Activated CD4-positive, alpha-beta memory T cell treated with anti-CD3 and anti-CD28 coated beads for 36 hours (primary cell): ENCODE measurements around the gene CELF5. TPM values are rescaled to one million over a fixed set of nuclear protein-coding genes. Genes with fewer than 3 reads are reported as not detected.

Experiments
- CTCF ChIA-PET: fragments of 350-600 bp; sonication (Branson Sonifier 250); formaldehyde crosslinking; loops from one replicate; lab custom pipeline; 2021; ENCODE audit warnings: antibody characterized with exemption, inconsistent platforms; lab: Charles Lee
- POLR2A ChIA-PET: fragments of 350-600 bp; sonication (Branson Sonifier 250); formaldehyde crosslinking; loops from one replicate; lab custom pipeline; 2021; ENCODE audit warnings: antibody characterized with exemption; lab: Charles Lee
- DNase-seq: peaks from one replicate; pipeline ENCODE4 v3.0.0-alpha.2; 2020
- H3K27ac Mint-ChIP-seq: one replicate; pipeline ENCODE4 v1.8.0; 2021; ENCODE audit warnings: mixed read lengths
- H3K27me3 Mint-ChIP-seq: one replicate; pipeline ENCODE4 v1.8.0; 2021; ENCODE audit warnings: mixed read lengths
- H3K36me3 Mint-ChIP-seq: one replicate; pipeline ENCODE4 v1.8.0; 2021; ENCODE audit warnings: mixed read lengths
- H3K4me1 Mint-ChIP-seq: one replicate; pipeline ENCODE4 v1.8.0; 2021; ENCODE audit warnings: low read depth, mixed read lengths
- H3K4me3 Mint-ChIP-seq: one replicate; pipeline ENCODE4 v1.8.0; 2021; ENCODE audit warnings: mild to moderate bottlenecking, mixed read lengths
- H3K9me3 Mint-ChIP-seq: one replicate; pipeline ENCODE4 v1.8.0; 2021; ENCODE audit warnings: mixed read lengths
- intact Hi-C: fragments of 100-400 bp; cut with micrococcal nuclease; formaldehyde crosslinking; loops from one replicate; pipeline ENCODE4 v1.15.1; 2023
- total RNA-seq, 2 experiments: library from RNA; stranded (reverse); gene quantifications; one replicate each; pipeline ENCODE4 v1.2.3, GENCODE V29; 2021

Gene CELF5
- total RNA-seq, 2 experiments from 2014 or later: 0.14 TPM; not detected in 1

- ChIA-PET CTCF (interaction anchor here (1.0 to 1.5 kb wide), 2 partner anchors 11 to 14 kb away, joined by 4 read pairs; no protein-coding TSS in a partner anchor), POLR2A (no interaction called here)
- no peak overlapping the region for H3K4me3 Mint-ChIP-seq
- intact Hi-C loops: no loop called here
- no peaks in the 10 kb centered on the region for H3K4me1 Mint-ChIP-seq
- H3K36me3 Mint-ChIP-seq: no peaks in the 10 kb centered on the region
- DNase-seq: no peak
- H3K9me3 Mint-ChIP-seq: no peaks in the 10 kb centered on the region
- peaks cover 16% of the 10 kb centered on the region for H3K27me3 Mint-ChIP-seq
- H3K27ac Mint-ChIP-seq: no peak overlapping the region
These were observed 11.8 kb downstream of the CELF5 start for GRCh38 chr19:3236272-3236671.

GRCh38 chr19:3238066-3238561 is 13.7 kb downstream of the CELF5 start:
- Mint-ChIP-seq H3K36me3 (no peaks in the 10 kb centered on the region), H3K9me3 (no peaks in the 10 kb centered on the region), H3K27me3 (peaks cover 15% of the 10 kb centered on the region), H3K4me1 (no peaks in the 10 kb centered on the region), H3K4me3 (no peak overlapping the region), H3K27ac (no peak overlapping the region)
- POLR2A ChIA-PET: no interaction called here
- DNase-seq: no peak
- intact Hi-C loops: no loop called here
- CTCF ChIA-PET: no interaction called here

DNA sequence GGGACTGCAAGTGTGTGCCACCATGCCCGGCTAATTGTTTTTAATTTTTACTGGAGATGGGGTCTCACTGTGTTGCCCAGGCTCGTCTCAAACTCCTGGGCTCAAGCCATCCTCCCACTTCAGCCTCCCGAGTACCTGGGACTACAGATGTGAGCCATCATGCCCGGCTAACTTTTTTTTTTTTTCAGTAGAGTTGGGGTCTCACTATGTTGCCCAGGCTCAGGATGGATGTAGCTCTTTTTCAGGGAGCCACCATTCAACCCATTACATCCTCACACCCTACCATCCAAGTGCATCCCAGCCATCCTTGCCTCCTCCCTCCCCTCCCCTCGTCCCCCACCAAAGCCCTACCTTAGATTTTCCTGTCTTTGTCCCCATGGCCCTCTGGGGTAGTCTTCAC is 14.9 kb downstream of the CELF5 start:
- no peak overlapping the region for H3K4me3 Mint-ChIP-seq
- H3K36me3 Mint-ChIP-seq: no peaks in the 10 kb centered on the region
- DNase-seq: no peak
- intact Hi-C loops: no loop called here
- peaks cover 7% of the 10 kb centered on the region for H3K27me3 Mint-ChIP-seq
- H3K9me3 Mint-ChIP-seq: no peaks in the 10 kb centered on the region
- no peak overlapping the region for H3K27ac Mint-ChIP-seq
- CTCF ChIA-PET: no interaction called here
- POLR2A ChIA-PET: no interaction called here
- no peaks in the 10 kb centered on the region for H3K4me1 Mint-ChIP-seq

DNA sequence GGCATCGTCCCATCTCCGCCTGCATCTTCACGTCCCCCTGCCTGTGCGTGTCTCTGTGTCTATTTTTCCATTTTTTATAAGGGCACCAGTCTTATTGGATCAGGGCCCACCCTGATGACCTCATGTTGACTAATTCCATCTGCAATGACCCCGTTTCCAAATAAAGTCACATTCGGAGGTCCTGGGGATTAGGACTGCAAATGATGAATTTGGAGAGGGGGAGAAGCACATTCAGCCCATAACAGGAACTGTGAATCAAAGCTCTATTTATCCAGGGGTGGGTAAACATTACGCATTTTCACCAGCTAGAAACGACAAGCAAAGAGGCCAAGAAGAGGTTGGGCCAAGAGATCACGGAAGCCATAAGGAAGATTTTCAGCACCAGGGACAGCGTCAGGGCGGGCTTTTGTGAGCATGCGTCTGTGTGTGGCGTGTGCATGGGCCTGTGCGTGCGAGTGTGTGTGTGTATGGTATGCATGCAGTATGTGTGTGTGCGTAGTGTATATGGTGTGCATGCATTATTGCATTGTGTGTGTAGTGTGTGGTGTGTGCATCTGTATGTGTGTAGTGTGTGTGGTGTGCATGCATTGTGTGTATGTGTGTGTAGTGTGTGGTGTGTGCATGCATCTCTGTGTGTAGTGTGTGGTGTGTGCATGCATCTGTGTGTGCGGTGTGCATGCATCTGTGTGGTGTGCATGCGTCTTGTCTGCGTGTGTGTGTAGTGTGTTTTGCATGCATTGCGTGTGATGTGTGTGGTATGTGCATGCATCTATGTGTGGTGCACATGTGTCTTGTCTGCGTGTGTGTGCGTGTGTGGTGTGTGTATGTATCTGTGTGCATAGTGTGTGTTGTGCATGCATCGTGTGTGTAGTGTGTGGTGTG is 19.6 kb downstream of the CELF5 start:
- ChIA-PET CTCF (no interaction called here), POLR2A (no interaction called here)
- Mint-ChIP-seq H3K36me3 (no peaks in the 10 kb centered on the region), H3K27me3 (no peaks in the 10 kb centered on the region), H3K9me3 (no peaks in the 10 kb centered on the region), H3K4me3 (no peak overlapping the region), H3K4me1 (no peaks in the 10 kb centered on the region), H3K27ac (no peak overlapping the region)
- DNase-seq: peak; percentile 64
- intact Hi-C loops: no loop called here

GRCh38 chr19:3245050-3245449 is 20.6 kb downstream of the CELF5 start:
- Mint-ChIP-seq H3K27me3 (no peaks in the 10 kb centered on the region), H3K4me3 (no peak overlapping the region), H3K36me3 (no peaks in the 10 kb centered on the region), H3K9me3 (no peaks in the 10 kb centered on the region), H3K27ac (no peak overlapping the region), H3K4me1 (no peaks in the 10 kb centered on the region)
- ChIA-PET POLR2A (no interaction called here), CTCF (no interaction called here)
- intact Hi-C loops: no loop called here
- no peak for DNase-seq

DNA sequence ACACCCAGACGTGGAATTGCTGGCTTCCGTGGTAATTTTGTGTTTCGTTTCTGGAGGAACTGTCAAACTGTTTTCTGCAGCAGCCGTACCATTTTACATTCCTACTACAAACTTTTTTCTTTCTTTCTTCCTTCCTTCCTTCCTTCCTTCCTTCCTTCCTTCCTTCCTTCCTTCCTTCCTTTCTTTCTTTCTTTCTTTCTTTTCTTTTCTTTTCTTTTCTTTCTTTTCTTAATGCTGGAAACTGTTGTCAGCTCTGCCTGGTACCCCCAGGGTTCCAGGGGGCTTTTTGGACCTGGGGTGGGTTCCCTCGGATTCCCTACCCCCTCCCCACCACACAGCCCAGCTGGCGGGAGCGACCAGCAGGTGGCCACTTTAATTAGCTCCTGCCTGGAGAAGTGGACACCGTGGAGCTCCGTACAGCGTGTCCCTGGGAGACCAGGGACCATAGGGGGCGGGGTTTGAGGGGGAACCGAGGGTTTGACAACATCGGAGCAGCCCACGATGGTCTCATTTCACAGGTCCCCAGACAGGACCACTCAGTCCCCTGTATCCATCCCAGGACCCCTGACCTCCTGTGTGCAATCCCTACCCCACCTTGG is 24.4 kb downstream of the CELF5 start:
- H3K9me3 Mint-ChIP-seq: peaks cover 4% of the 10 kb centered on the region
- intact Hi-C loops: no loop called here
- no peak for DNase-seq
- POLR2A ChIA-PET: no interaction called here
- CTCF ChIA-PET: interaction anchor here (2.8 kb wide), 1 partner anchor 24 kb away, joined by 10 read pairs; the partner anchor contains the start of gene CELF5
- H3K36me3 Mint-ChIP-seq: no peaks in the 10 kb centered on the region
- no peak overlapping the region for H3K4me3 Mint-ChIP-seq
- H3K4me1 Mint-ChIP-seq: no peaks in the 10 kb centered on the region
- peaks cover 9% of the 10 kb centered on the region for H3K27me3 Mint-ChIP-seq
- H3K27ac Mint-ChIP-seq: no peak overlapping the region

GRCh38 chr19:3249408-3249807 is 24.9 kb downstream of the CELF5 start:
- peaks cover 8% of the 10 kb centered on the region for H3K9me3 Mint-ChIP-seq
- peak; percentile 21 for DNase-seq
- no peak overlapping the region for H3K27ac Mint-ChIP-seq
- no peaks in the 10 kb centered on the region for H3K4me1 Mint-ChIP-seq
- intact Hi-C loops: no loop called here
- POLR2A ChIA-PET: interaction anchor here (0.6 kb wide), 1 partner anchor 623 kb away, joined by 3 read pairs; no protein-coding TSS in a partner anchor
- CTCF ChIA-PET: interaction anchor here (1.5 to 2.8 kb wide), 2 partner anchors 21 to 25 kb away, joined by 3 to 10 read pairs; partner anchors contain the start of gene CELF5
- H3K27me3 Mint-ChIP-seq: peaks cover 11% of the 10 kb centered on the region
- no peak overlapping the region for H3K4me3 Mint-ChIP-seq
- H3K36me3 Mint-ChIP-seq: no peaks in the 10 kb centered on the region

GRCh38 chr19:3250675-3251074 is 26.2 kb downstream of the CELF5 start:
- POLR2A ChIA-PET: no interaction called here
- intact Hi-C loops: no loop called here
- CTCF ChIA-PET: interaction anchor here (0.7 to 2.8 kb wide), 8 partner anchors 11 to 147 kb away, joined by 3 to 10 read pairs (median 4); partner anchors contain the start of gene CELF5

GRCh38 chr19:3251229-3251628 is 26.8 kb downstream of the CELF5 start:
- H3K4me1 Mint-ChIP-seq: no peaks in the 10 kb centered on the region
- H3K36me3 Mint-ChIP-seq: no peaks in the 10 kb centered on the region
- H3K27ac Mint-ChIP-seq: no peak overlapping the region
- ChIA-PET CTCF (interaction anchor here (0.7 to 2.8 kb wide), 5 partner anchors 11 to 148 kb away, joined by 3 to 10 read pairs (median 3); partner anchors contain the start of gene CELF5), POLR2A (no interaction called here)
- H3K4me3 Mint-ChIP-seq: no peak overlapping the region
- peaks cover 8% of the 10 kb centered on the region for H3K9me3 Mint-ChIP-seq
- no peak for DNase-seq
- peaks cover 15% of the 10 kb centered on the region for H3K27me3 Mint-ChIP-seq
- intact Hi-C loops: no loop called here

More at GRCh38 chr19:3250675-3251074, 26.2 kb downstream of the CELF5 start:
- Mint-ChIP-seq H3K27me3 (peaks cover 13% of the 10 kb centered on the region), H3K4me1 (no peaks in the 10 kb centered on the region), H3K9me3 (peaks cover 8% of the 10 kb centered on the region), H3K4me3 (no peak overlapping the region), H3K27ac (no peak overlapping the region), H3K36me3 (no peaks in the 10 kb centered on the region)
- peak; percentile 58 for DNase-seq

DNA sequence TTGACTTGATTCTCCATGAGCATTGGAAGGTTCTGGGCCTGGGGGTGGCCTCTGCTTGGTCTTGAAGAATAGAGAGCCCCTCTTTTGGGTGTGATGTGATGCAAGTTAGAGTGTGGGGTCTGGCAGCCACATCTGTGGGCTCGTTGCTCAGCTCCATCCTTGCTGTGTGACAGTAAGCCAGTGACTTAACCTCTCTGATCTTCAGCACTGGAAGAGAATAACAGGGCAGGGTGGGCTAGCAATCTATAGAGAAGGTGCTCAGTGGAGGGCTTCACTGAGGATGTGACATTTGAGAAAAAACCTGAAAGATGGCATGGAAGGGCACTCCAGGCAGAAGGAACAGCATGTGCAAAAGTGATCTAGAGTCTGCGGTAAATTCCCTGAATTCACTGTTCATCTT is 28.2 kb downstream of the CELF5 start:
- intact Hi-C loops: no loop called here
- peaks cover 16% of the 10 kb centered on the region for H3K27me3 Mint-ChIP-seq
- POLR2A ChIA-PET: no interaction called here

DNA sequence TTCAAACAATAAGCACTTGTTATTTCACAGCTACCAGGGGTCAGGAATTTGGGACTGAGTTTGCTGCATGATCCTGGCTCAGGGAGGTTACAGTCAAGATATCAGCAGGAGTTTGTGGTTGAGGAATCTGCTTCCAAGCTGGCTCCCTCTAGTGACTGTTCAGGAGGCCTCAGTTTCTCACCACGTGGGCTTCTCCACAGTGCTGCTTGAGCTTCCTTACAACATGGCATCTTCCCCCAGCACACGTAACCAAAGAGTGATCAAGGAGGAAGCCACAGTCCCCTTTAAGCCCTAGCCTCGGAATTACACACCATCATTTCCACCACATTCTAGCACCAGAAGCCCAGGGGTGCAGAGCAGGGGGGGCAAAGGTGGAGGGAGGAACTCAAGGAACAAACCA is 28.8 kb downstream of the CELF5 start:
- intact Hi-C loops: no loop called here
- Mint-ChIP-seq H3K4me1 (no peaks in the 10 kb centered on the region), H3K36me3 (no peaks in the 10 kb centered on the region), H3K9me3 (peaks cover 8% of the 10 kb centered on the region), H3K27ac (no peak overlapping the region), H3K27me3 (peaks cover 16% of the 10 kb centered on the region), H3K4me3 (no peak overlapping the region)
- DNase-seq: no peak
- POLR2A ChIA-PET: no interaction called here
- CTCF ChIA-PET: interaction anchor here (0.7 to 1.3 kb wide), 2 partner anchors 22 to 302 kb away, joined by 3 to 4 read pairs; no protein-coding TSS in a partner anchor

More for the DNA sequence above, 28.2 kb downstream of the CELF5 start:
- peaks cover 8% of the 10 kb centered on the region for H3K9me3 Mint-ChIP-seq
- CTCF ChIA-PET: interaction anchor here (0.7 to 1.3 kb wide), 2 partner anchors 23 to 302 kb away, joined by 3 to 4 read pairs; no protein-coding TSS in a partner anchor
- no peaks in the 10 kb centered on the region for H3K4me1 Mint-ChIP-seq
- H3K27ac Mint-ChIP-seq: no peak overlapping the region
- no peak overlapping the region for H3K4me3 Mint-ChIP-seq
- no peak for DNase-seq
- no peaks in the 10 kb centered on the region for H3K36me3 Mint-ChIP-seq

GRCh38 chr19:3254520-3254919 is 30.1 kb downstream of the CELF5 start:
- Mint-ChIP-seq H3K36me3 (no peaks in the 10 kb centered on the region), H3K9me3 (peaks cover 8% of the 10 kb centered on the region), H3K4me1 (no peaks in the 10 kb centered on the region), H3K4me3 (no peak overlapping the region), H3K27me3 (peaks cover 16% of the 10 kb centered on the region), H3K27ac (no peak overlapping the region)
- POLR2A ChIA-PET: no interaction called here
- intact Hi-C loops: no loop called here
- CTCF ChIA-PET: interaction anchor here (0.6 kb wide), 1 partner anchor 633 kb away, joined by 3 read pairs; no protein-coding TSS in a partner anchor
- no peak for DNase-seq
